Measurements from ENCODE around the gene PPM1N. TPM values are rescaled to one million over a fixed set of nuclear protein-coding genes. Genes with fewer than 3 reads are reported as not detected.

PPM1N gene
- total RNA-seq, 3 donors from 2014 or later = 1.8 to 2.5 (median 2.3) TPM

DNA sequence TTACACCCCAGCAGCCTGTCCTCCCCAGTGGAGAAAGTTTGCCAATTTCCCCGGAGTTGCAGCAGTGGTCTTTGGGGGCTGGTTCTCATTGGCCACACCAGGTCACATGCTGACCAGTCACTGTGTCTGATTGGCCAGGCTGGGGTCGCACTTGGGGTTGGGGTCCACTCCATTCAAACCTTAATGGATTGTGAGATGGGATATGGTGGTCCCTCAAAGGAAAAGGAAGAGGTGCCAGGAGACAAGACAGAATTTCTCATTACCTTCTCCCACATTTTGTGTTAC lies 3.4 kb downstream of the PPM1N start:
- DNase-seq (ENCODE audit: low spot score in 2 of 2) = no peak
- intact Hi-C loops (cut with DNase I; ENCODE audit: low total_unique reads) = no loop called here

DNA sequence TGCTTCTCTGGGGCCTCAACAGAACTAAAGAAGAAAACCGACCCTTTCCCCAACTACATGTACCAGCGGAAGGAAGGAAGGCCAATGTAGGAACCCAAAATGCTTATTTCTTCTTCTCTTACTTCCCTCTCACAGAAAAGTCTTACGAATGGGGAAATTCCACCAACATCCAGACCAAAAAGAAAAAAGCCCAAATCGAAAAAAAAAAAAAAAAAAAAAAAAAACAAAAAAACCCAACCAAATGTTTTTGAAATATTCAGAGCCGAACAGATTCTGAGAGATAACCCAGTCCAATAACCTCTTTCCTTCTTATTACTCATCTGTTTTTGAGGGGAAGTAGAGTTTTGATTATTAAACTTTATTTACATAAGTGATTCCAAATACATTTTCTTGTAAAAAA lies 3.9 kb downstream of the PPM1N start:
- H3K9me3 ChIP-seq = no peaks in the 10 kb centered on the region
- TF ChIP-seq POLR2A (IDR thresholded peaks at IDR 0.05) (no peak), POLR2AphosphoS5 (IDR thresholded peaks at IDR 0.05) (no peak)
- TF ChIP-seq, protein P1, sequence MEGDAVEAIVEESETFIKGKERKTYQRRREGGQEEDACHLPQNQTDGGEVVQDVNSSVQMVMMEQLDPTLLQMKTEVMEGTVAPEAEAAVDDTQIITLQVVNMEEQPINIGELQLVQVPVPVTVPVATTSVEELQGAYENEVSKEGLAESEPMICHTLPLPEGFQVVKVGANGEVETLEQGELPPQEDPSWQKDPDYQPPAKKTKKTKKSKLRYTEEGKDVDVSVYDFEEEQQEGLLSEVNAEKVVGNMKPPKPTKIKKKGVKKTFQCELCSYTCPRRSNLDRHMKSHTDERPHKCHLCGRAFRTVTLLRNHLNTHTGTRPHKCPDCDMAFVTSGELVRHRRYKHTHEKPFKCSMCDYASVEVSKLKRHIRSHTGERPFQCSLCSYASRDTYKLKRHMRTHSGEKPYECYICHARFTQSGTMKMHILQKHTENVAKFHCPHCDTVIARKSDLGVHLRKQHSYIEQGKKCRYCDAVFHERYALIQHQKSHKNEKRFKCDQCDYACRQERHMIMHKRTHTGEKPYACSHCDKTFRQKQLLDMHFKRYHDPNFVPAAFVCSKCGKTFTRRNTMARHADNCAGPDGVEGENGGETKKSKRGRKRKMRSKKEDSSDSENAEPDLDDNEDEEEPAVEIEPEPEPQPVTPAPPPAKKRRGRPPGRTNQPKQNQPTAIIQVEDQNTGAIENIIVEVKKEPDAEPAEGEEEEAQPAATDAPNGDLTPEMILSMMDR (IDR thresholded peaks at IDR 0.05) = no peak
- no peak overlapping the region for H3K4me3 ChIP-seq
- DNase-seq (ENCODE audit: low spot score in 2 of 2) = no peak
- peaks cover 0 to 7% of the 10 kb centered on the region in 2 donors for H3K27me3 ChIP-seq
- no peaks in the 10 kb centered on the region for H3K36me3 ChIP-seq
- intact Hi-C loops (cut with DNase I; ENCODE audit: low total_unique reads) = no loop called here
- H3K4me1 ChIP-seq = peaks cover 0 to 14% of the 10 kb centered on the region in 2 donors
- H3K27ac ChIP-seq = no peak overlapping the region

More for the DNA sequence above, 3.4 kb downstream of the PPM1N start:
- no peak overlapping the region for H3K27ac ChIP-seq
- H3K4me1 ChIP-seq = peaks cover 0 to 14% of the 10 kb centered on the region in 2 donors
- no peak overlapping the region for H3K4me3 ChIP-seq
- no peak for TF ChIP-seq POLR2AphosphoS5 (IDR thresholded peaks at IDR 0.05)
- TF ChIP-seq, protein P1 (IDR thresholded peaks at IDR 0.05) = no peak
- no peak for TF ChIP-seq POLR2A (IDR thresholded peaks at IDR 0.05)
- H3K36me3 ChIP-seq = no peaks in the 10 kb centered on the region
- H3K9me3 ChIP-seq = no peaks in the 10 kb centered on the region
- H3K27me3 ChIP-seq = peaks cover 0 to 7% of the 10 kb centered on the region in 2 donors

DNA sequence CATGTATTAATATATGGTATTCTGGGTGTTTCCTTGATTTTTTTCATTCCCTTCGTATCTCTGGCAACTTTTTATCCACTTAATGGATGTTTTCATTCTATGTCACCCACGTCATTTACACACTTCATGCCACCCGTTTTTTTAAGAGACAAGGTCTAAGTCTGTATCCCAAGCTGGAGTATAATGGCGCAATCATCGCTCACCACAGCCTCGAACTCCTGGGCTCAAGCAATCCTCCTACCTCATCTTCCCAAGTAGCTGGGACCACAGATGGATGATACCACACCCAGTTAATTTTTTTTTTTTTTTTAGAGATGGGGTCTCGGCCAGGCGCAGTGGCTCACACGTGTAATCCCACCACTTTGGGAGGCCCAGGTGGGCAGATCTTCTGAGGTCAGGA lies 5.7 kb downstream of the PPM1N start:
- H3K4me3 ChIP-seq = no peak overlapping the region
- no peaks in the 10 kb centered on the region for H3K27me3 ChIP-seq
- no peak for DNase-seq (ENCODE audit: low spot score in 2 of 2)
- no peaks in the 10 kb centered on the region for H3K36me3 ChIP-seq
- peaks cover 0 to 4% of the 10 kb centered on the region in 2 donors for H3K4me1 ChIP-seq
- H3K27ac ChIP-seq = no peak overlapping the region
- TF ChIP-seq, protein P1 (IDR thresholded peaks at IDR 0.05) = no peak
- TF ChIP-seq POLR2A (IDR thresholded peaks at IDR 0.05) = no peak
- TF ChIP-seq POLR2AphosphoS5 (IDR thresholded peaks at IDR 0.05) = no peak
- H3K9me3 ChIP-seq = no peaks in the 10 kb centered on the region
- intact Hi-C loops (cut with DNase I; ENCODE audit: low total_unique reads) = no loop called here

DNA sequence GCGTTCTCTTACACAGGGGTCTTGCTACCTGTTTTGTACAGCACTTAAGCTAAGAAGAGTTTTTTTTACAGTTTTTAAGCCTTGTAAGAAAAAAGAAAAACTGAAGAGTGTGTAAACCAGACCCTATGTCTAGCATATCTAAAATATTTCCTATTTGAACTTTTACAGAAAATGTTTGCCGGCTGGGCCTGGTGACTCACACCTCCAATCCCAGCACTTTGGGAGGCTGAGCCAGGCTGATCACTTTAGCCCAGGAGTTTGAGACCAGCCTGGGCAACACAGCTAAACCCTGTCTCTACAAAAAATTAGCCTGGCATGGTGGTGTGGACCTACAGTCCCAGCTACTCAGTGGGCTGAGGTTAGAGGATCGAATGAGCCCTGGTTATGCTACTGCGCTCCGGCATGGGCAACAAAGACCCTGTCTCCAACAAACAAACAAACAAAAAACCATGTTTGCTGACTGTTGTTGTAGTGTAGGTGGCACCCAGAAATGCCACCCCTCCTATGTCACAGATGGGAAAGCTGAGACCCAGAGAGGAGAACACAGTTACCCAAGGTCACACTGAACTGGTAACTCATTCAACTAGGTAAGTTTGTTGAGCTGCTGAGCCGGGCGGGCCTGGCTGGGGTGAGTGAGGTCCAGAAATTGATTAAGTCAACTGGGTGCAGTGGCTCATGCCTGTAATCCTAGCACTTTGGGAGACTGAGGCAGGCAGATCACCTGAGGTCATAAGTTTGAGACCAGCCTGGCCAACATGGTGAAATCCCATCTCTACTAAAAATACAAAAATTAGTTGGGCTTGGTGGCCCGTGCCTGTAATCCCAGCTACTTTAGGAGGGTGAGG lies 7.1 kb downstream of the PPM1N start:
- Histone ChIP-seq H3K27me3 (no peaks in the 10 kb centered on the region), H3K36me3 (no peaks in the 10 kb centered on the region), H3K9me3 (no peaks in the 10 kb centered on the region), H3K4me3 (no peak overlapping the region), H3K27ac (peak overlapping the region in 1 of 2 donors; percentile 95), H3K4me1 (peaks cover 0 to 4% of the 10 kb centered on the region in 2 donors)
- TF ChIP-seq POLR2AphosphoS5 (IDR thresholded peaks at IDR 0.05) (no peak), POLR2A (IDR thresholded peaks at IDR 0.05) (no peak)
- TF ChIP-seq, protein P1 (IDR thresholded peaks at IDR 0.05) = no peak
- no peak for DNase-seq (ENCODE audit: low spot score in 2 of 2)
- intact Hi-C loops (cut with DNase I; ENCODE audit: low total_unique reads) = no loop called here

DNA sequence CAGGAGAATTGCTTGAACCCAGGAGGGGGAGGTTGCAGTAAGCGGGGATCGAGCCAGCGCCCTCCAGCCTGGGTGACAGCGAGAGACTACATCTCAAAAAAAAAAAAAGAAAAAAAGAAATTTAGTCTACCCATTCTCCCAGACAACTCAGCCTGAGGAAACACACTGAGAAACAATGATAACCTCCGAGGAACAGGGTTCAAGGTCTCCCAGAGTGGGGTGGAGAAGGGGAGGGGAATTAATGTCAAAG lies 7.7 kb downstream of the PPM1N start:
- Histone ChIP-seq H3K27ac (peak overlapping the region; percentile 94 to 95), H3K9me3 (no peaks in the 10 kb centered on the region), H3K4me1 (peaks cover 0 to 4% of the 10 kb centered on the region in 2 donors), H3K36me3 (no peaks in the 10 kb centered on the region), H3K4me3 (peak overlapping the region in 2 of 3 donors; percentile 65 to 97), H3K27me3 (no peaks in the 10 kb centered on the region)
- intact Hi-C loops (cut with DNase I; ENCODE audit: low total_unique reads) = no loop called here
- DNase-seq (ENCODE audit: low spot score in 2 of 2) = no peak
- TF ChIP-seq POLR2A (IDR thresholded peaks at IDR 0.05) (no peak), POLR2AphosphoS5 (IDR thresholded peaks at IDR 0.05) (no peak)
- TF ChIP-seq, protein P1 (IDR thresholded peaks at IDR 0.05) = no peak
